Measurements from ENCODE around the gene CYP27A1.

DNA sequence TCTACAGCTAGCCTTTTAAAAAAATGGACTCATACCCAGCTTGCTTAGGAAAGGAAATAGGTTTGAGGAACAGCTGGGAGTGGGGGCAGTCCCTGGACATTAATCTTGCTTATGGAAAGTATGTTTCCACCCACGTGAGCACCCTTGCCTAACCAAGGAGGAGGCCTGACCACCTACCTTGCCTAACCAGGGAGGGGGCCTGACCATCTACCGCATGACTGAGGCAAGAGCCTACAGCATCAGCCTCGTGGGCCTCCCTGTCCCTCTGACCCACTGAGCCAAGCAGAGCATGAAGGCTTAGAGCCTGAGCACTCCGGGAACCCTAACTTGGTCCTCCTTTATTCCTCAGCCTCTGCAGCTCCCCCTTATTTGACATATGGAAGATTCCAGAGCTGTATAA lies 29.4 kb downstream of the CYP27A1 start:
- TF ChIP-seq, protein P1, sequence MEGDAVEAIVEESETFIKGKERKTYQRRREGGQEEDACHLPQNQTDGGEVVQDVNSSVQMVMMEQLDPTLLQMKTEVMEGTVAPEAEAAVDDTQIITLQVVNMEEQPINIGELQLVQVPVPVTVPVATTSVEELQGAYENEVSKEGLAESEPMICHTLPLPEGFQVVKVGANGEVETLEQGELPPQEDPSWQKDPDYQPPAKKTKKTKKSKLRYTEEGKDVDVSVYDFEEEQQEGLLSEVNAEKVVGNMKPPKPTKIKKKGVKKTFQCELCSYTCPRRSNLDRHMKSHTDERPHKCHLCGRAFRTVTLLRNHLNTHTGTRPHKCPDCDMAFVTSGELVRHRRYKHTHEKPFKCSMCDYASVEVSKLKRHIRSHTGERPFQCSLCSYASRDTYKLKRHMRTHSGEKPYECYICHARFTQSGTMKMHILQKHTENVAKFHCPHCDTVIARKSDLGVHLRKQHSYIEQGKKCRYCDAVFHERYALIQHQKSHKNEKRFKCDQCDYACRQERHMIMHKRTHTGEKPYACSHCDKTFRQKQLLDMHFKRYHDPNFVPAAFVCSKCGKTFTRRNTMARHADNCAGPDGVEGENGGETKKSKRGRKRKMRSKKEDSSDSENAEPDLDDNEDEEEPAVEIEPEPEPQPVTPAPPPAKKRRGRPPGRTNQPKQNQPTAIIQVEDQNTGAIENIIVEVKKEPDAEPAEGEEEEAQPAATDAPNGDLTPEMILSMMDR (IDR thresholded peaks at IDR 0.05) = no peak
- no peak for TF ChIP-seq POLR2A (IDR thresholded peaks at IDR 0.05)
